Mucosa of gallbladder (tissue), 1 donor: ENCODE measurements around the gene PPP1R2. TPM values are rescaled to one million over a fixed set of nuclear protein-coding genes. Genes with fewer than 3 reads are reported as not detected.

Source experiments
- total RNA-seq: library from RNA; stranded (reverse); gene quantifications from one replicate; pipeline ENCODE4 v1.2.1, GENCODE V29; 2021
- donor health status: DM: no; HTN: no; CAD: no.

PPP1R2 gene
- total RNA-seq, 1 donor from 2014 or later = 68.1 TPM

Other genes starting within 250 kb of the PPP1R2 start
- 47.0 TPM for gene ACAP2, start 100.3 kb downstream of the PPP1R2 start, total RNA-seq
- 51.8 TPM for gene APOD, start 40.6 kb upstream of the PPP1R2 start, total RNA-seq
- gene MUC20, start 177.7 kb upstream of the PPP1R2 start, total RNA-seq = 198 TPM